HEK293 (cell line): Measurements from ENCODE around the gene KDM6A.
"Not testable (repeated sequence)": the region's sequence is repeated elsewhere in the genome, so short reads cannot be mapped to it uniquely, and the experiment has no call there.

ENCODE experiments used
- KLF1 ChIP-seq: fragments of 450-650 bp; formaldehyde crosslinking; IDR thresholded peaks from 2 replicates; pipeline ENCODE4 v1.5.1; 2016; ENCODE audit warnings: missing biosample characterization, missing genetic modification characterization
- KLF16 ChIP-seq: fragments of 450-650 bp; formaldehyde crosslinking; IDR thresholded peaks from 2 replicates; pipeline ENCODE4 v1.5.1; 2017; ENCODE audit warnings: missing biosample characterization, missing genetic modification characterization
- SALL2 ChIP-seq: fragments of 450-650 bp; formaldehyde crosslinking; IDR thresholded peaks from 2 replicates; pipeline ENCODE4 v1.5.0; 2017; ENCODE audit warnings: missing biosample characterization, mild to moderate bottlenecking, missing genetic modification characterization, borderline replicate concordance
- TRIM28 ChIP-seq: IDR thresholded peaks from 2 replicates; pipeline ENCODE4 v1.6.1; 2011; ENCODE audit warnings: low read length, control low read depth, borderline replicate concordance
- ZEB2 ChIP-seq: fragments of 450-650 bp; formaldehyde crosslinking; IDR thresholded peaks from 2 replicates; pipeline ENCODE4 v1.5.1; 2016; ENCODE audit warnings: missing biosample characterization, missing genetic modification characterization
- ZNF138 ChIP-seq: fragments of 450-650 bp; formaldehyde crosslinking; IDR thresholded peaks from 2 replicates; pipeline ENCODE4 v1.5.1; 2016; ENCODE audit warnings: missing biosample characterization, missing genetic modification characterization, borderline replicate concordance
- ZNF776 ChIP-seq: fragments of 450-650 bp; formaldehyde crosslinking; IDR thresholded peaks from 2 replicates; pipeline ENCODE4 v1.5.0; 2017; ENCODE audit warnings: missing biosample characterization, missing genetic modification characterization, borderline replicate concordance
- ZNF777 ChIP-seq: fragments of 450-650 bp; formaldehyde crosslinking; IDR thresholded peaks from 2 replicates; pipeline ENCODE4 v1.5.1; 2017; ENCODE audit warnings: missing biosample characterization, missing genetic modification characterization, borderline replicate concordance
- ZSCAN30 ChIP-seq: fragments of 450-650 bp; IDR thresholded peaks from 2 replicates; pipeline ENCODE4 v1.5.1; 2018; ENCODE audit warnings: missing biosample characterization, mild to moderate bottlenecking, missing genetic modification characterization, moderate library complexity
- TF ChIP-seq, protein P1 (sequence below): fragments of 450-650 bp; formaldehyde crosslinking; IDR thresholded peaks from 2 replicates; pipeline ENCODE4 v1.5.1; 2016; ENCODE audit warnings: missing biosample characterization, missing genetic modification characterization
- TF ChIP-seq, protein P2 (sequence below): fragments of 450-650 bp; formaldehyde crosslinking; IDR thresholded peaks from 2 replicates; pipeline ENCODE4 v1.5.1; 2016; ENCODE audit warnings: missing biosample characterization, missing genetic modification characterization
- TF ChIP-seq, protein P3 (sequence below): fragments of 450-650 bp; formaldehyde crosslinking; IDR thresholded peaks from 2 replicates; pipeline ENCODE4 v1.5.1; 2016; ENCODE audit warnings: missing biosample characterization, missing genetic modification characterization
- TF ChIP-seq, protein P4 (sequence below): fragments of 450-650 bp; formaldehyde crosslinking; IDR thresholded peaks from 2 replicates; pipeline ENCODE4 v1.5.1; 2016; ENCODE audit warnings: missing biosample characterization, missing genetic modification characterization

DNA sequence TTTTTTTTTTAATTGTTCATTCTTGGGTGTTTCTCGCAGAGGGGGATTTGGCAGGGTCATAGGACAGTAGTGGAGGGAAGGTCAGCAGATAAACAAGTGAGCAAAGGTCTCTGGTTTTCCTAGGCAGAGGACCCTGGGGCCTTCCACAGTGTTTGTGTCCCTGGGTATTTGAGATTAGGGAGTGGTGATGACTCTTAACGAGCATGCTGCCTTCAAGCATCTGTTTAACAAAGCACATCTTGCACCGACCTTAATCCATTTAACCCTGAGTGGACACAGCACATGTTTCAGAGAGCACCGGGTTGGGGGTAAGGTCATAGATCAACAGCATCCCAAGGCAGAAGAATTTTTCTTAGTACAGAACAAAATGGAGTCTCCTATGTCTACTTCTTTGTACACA, 37.5 kb downstream of the KDM6A start:
- TF ChIP-seq ZNF776 (tag by site-specific recombination); ZNF138 (tag by site-specific recombination); KLF16 (tag by site-specific recombination); TRIM28; SALL2 (tag by site-specific recombination); ZNF777 (tag by site-specific recombination); ZSCAN30 (tag by site-specific recombination); ZEB2 (tag by site-specific recombination); KLF1: not testable (repeated sequence)
- TF ChIP-seq, protein P1, sequence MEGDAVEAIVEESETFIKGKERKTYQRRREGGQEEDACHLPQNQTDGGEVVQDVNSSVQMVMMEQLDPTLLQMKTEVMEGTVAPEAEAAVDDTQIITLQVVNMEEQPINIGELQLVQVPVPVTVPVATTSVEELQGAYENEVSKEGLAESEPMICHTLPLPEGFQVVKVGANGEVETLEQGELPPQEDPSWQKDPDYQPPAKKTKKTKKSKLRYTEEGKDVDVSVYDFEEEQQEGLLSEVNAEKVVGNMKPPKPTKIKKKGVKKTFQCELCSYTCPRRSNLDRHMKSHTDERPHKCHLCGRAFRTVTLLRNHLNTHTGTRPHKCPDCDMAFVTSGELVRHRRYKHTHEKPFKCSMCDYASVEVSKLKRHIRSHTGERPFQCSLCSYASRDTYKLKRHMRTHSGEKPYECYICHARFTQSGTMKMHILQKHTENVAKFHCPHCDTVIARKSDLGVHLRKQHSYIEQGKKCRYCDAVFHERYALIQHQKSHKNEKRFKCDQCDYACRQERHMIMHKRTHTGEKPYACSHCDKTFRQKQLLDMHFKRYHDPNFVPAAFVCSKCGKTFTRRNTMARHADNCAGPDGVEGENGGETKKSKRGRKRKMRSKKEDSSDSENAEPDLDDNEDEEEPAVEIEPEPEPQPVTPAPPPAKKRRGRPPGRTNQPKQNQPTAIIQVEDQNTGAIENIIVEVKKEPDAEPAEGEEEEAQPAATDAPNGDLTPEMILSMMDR (tag by site-specific recombination) = not testable (repeated sequence)
- TF ChIP-seq, protein P2, sequence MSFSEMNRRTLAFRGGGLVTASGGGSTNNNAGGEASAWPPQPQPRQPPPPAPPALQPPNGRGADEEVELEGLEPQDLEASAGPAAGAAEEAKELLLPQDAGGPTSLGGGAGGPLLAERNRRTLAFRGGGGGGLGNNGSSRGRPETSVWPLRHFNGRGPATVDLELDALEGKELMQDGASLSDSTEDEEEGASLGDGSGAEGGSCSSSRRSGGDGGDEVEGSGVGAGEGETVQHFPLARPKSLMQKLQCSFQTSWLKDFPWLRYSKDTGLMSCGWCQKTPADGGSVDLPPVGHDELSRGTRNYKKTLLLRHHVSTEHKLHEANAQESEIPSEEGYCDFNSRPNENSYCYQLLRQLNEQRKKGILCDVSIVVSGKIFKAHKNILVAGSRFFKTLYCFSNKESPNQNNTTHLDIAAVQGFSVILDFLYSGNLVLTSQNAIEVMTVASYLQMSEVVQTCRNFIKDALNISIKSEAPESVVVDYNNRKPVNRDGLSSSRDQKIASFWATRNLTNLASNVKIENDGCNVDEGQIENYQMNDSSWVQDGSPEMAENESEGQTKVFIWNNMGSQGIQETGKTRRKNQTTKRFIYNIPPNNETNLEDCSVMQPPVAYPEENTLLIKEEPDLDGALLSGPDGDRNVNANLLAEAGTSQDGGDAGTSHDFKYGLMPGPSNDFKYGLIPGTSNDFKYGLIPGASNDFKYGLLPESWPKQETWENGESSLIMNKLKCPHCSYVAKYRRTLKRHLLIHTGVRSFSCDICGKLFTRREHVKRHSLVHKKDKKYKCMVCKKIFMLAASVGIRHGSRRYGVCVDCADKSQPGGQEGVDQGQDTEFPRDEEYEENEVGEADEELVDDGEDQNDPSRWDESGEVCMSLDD = not testable (repeated sequence)
- TF ChIP-seq, protein P3, sequence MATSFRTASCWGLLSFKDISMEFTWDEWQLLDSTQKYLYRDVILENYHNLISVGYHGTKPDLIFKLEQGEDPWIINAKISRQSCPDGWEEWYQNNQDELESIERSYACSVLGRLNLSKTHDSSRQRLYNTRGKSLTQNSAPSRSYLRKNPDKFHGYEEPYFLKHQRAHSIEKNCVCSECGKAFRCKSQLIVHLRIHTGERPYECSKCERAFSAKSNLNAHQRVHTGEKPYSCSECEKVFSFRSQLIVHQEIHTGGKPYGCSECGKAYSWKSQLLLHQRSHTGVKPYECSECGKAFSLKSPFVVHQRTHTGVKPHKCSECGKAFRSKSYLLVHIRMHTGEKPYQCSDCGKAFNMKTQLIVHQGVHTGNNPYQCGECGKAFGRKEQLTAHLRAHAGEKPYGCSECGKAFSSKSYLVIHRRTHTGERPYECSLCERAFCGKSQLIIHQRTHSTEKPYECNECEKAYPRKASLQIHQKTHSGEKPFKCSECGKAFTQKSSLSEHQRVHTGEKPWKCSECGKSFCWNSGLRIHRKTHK = not testable (repeated sequence)
- TF ChIP-seq, protein P4, sequence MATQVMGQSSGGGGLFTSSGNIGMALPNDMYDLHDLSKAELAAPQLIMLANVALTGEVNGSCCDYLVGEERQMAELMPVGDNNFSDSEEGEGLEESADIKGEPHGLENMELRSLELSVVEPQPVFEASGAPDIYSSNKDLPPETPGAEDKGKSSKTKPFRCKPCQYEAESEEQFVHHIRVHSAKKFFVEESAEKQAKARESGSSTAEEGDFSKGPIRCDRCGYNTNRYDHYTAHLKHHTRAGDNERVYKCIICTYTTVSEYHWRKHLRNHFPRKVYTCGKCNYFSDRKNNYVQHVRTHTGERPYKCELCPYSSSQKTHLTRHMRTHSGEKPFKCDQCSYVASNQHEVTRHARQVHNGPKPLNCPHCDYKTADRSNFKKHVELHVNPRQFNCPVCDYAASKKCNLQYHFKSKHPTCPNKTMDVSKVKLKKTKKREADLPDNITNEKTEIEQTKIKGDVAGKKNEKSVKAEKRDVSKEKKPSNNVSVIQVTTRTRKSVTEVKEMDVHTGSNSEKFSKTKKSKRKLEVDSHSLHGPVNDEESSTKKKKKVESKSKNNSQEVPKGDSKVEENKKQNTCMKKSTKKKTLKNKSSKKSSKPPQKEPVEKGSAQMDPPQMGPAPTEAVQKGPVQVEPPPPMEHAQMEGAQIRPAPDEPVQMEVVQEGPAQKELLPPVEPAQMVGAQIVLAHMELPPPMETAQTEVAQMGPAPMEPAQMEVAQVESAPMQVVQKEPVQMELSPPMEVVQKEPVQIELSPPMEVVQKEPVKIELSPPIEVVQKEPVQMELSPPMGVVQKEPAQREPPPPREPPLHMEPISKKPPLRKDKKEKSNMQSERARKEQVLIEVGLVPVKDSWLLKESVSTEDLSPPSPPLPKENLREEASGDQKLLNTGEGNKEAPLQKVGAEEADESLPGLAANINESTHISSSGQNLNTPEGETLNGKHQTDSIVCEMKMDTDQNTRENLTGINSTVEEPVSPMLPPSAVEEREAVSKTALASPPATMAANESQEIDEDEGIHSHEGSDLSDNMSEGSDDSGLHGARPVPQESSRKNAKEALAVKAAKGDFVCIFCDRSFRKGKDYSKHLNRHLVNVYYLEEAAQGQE (tag by site-specific recombination) = not testable (repeated sequence)
